ENCODE measurements around the gene SMPD1. TPM values are rescaled to one million over a fixed set of nuclear protein-coding genes. Genes with fewer than 3 reads are reported as not detected.
"Not testable (repeated sequence)": the region's sequence is repeated elsewhere in the genome, so short reads cannot be mapped to it uniquely, and the experiment has no call there.

Gene SMPD1
- total RNA-seq, 3 donors from 2014 or later: 13.1 to 18.2 (median 16.3) TPM

DNA sequence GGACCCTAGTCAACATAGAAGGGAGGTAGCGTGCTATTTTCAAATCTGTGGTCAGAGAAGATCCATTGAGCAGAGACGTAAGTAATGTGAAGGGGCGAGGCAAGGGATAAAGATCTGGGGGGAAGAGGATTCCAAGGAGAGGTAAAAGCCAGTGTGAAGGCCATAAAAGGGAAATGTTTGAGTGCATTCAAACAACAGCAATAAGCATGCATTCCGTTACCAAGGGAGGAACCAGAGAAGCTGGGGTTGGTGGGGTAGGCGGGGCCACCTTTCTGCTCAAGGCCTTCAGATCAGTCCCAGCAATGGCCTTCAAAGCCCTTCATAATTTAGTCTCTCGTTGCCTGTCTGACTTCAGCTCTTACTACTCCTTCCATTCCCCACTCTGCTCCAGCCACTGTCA lies 18.4 kb upstream of the SMPD1 start:
- H3K4me3 Mint-ChIP-seq: no peak overlapping the region
- peaks cover 9% of the 10 kb centered on the region for H3K4me1 Mint-ChIP-seq (ENCODE audit: low read depth)
- H3K27me3 Mint-ChIP-seq (ENCODE audit: low read depth): no peaks in the 10 kb centered on the region
- ATAC-seq: no peak
- no peak for DNase-seq
- no peaks in the 10 kb centered on the region for H3K36me3 Mint-ChIP-seq (ENCODE audit: insufficient read depth)
- H3K9me3 Mint-ChIP-seq: no peaks in the 10 kb centered on the region

DNA sequence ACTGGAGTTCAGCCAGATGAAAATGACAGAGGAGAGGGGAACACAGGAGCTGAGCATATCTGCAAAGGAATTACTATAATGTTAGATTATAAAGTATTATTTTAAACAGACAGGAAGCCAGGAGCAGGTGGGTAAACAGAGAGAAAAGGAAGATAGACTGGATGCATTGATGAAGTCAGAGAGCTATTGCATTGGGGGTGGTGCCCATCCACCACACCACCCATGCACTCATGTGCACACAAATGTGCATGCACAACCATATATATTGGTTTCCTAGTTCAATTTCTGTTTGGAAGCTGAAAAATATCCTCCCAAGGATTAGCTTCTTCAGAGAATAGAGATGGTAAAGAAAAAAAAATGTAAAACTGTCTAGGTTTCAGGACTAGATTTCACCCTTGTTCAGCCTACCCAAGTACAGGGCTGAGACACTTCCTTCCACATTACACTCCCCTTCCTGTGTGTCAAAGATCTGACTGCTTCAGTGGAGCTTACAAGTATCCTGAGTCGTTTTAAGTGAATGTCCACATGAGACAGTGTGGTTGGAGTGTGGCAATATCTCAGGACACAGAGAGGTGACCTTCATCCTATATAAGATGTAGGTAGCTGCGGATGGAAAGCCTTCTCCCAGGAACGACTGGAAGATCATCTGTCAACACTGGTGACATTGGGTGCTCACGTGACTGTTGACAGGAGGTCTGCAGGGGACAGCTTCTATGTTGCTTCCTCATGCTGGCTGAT lies 12.2 kb upstream of the SMPD1 start:
- no peak overlapping the region for H3K4me3 Mint-ChIP-seq

DNA sequence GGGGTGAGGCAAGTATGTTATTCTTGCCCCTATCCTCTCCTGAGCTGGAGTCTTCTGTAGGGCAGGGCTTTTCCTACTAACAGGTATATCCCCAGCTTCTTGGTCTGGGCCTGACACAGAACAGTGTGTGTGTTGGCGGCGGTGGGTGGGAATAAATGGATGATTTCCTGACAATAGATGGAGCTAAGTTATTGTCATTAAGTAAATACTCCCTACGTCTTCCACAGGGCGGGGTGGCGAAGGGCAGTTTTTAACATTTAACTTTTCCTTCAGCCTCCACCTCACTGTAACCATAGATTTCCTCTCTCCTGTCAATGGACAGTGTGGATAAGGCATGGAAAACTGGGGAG lies 11.7 kb upstream of the SMPD1 start:
- Mint-ChIP-seq H3K9me3 (no peaks in the 10 kb centered on the region), H3K4me3 (no peak overlapping the region), H3K27me3 (ENCODE audit: low read depth) (no peaks in the 10 kb centered on the region), H3K4me1 (ENCODE audit: low read depth) (peaks cover 29% of the 10 kb centered on the region), H3K36me3 (ENCODE audit: insufficient read depth) (no peaks in the 10 kb centered on the region)
- ATAC-seq: no peak
- DNase-seq: no peak

More for the DNA sequence above, 12.2 kb upstream of the SMPD1 start:
- DNase-seq (no peak), ATAC-seq (peak; percentile 64 to 77)
- H3K4me1 Mint-ChIP-seq (ENCODE audit: low read depth): peaks cover 29% of the 10 kb centered on the region
- H3K27me3 Mint-ChIP-seq (ENCODE audit: low read depth): no peaks in the 10 kb centered on the region
- no peaks in the 10 kb centered on the region for H3K36me3 Mint-ChIP-seq (ENCODE audit: insufficient read depth)
- H3K9me3 Mint-ChIP-seq: no peaks in the 10 kb centered on the region

DNA sequence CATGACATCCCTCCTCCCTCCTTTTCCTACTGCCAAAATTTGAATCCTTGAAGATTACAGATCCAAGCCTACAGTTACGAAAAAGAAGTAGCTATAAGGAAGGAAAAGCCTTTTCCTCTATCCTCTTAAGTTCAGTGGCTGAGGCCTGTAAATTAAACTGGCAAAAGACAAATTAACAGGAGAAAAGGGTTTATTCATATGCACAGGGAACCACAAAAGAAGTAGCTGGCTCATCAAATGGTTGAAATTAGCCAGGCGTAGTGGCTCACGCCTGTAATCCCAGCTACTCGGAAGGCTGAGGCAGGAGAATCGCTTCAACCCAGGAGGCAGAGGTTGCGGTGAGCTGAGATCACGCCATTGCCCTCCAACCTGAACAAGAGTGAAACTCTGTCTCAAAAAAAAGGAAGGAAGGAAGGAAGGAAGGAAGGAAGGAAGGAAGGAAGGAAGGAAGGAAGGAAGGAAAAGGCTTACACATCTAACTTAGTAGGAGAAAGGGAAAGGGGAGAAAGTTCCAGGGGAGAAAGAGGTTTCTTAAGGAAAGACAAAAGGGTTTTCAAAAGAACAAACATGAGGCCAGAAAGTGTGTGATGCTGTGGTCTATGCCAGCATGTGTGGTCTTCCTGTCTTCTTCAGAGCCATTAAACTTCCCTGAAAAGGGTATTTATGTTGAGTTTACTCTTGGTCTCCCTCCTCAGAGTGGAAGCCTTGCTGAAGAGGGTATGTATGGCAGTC lies 5.1 kb upstream of the SMPD1 start:
- no peak for ATAC-seq
- no peak for DNase-seq
- Mint-ChIP-seq H3K27me3 (ENCODE audit: low read depth) (no peaks in the 10 kb centered on the region), H3K36me3 (ENCODE audit: insufficient read depth) (no peaks in the 10 kb centered on the region), H3K4me1 (ENCODE audit: low read depth) (peaks cover 18% of the 10 kb centered on the region), H3K9me3 (no peaks in the 10 kb centered on the region), H3K4me3 (no peak overlapping the region)

DNA sequence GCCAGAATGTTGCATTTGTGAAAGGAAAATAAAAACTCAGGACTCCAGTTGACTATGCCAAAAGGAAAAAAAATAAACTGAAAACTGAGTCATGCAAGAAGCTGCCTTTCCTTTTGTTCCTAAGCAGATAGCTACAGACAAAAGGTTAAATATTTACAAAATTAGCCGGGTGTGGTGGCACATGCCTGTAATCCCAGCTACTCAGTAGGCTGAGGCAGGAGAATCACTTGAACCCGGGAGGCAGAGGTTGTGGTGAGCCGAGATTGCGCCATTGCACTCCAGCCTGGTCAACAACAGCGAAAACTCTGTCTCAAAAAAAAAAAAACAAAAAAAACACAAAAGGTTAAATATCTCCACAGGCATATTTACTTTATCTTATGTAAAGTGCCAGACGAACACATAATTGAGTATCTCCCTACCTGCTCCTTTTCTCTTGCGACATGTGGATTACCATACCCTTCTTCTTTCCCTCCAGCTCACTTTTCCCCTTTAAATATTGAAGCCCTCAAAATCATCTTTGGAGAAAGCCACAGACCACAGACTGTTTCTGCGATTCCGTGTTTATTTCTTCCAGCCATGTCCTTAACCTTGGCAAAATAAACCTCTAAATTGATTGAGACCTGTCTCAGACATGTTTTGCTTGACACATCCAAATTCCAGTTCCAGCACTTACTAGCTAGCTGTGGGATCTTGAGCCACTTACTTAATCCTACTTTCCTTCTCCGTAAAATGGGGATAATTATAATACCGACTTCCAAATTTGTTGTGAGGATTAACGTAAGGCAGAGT lies 2.3 kb upstream of the SMPD1 start:
- no peaks in the 10 kb centered on the region for H3K36me3 Mint-ChIP-seq (ENCODE audit: insufficient read depth)
- no peaks in the 10 kb centered on the region for H3K27me3 Mint-ChIP-seq (ENCODE audit: low read depth)
- DNase-seq: no peak
- H3K4me3 Mint-ChIP-seq: no peak overlapping the region
- no peaks in the 10 kb centered on the region for H3K9me3 Mint-ChIP-seq
- peaks cover 38% of the 10 kb centered on the region for H3K4me1 Mint-ChIP-seq (ENCODE audit: low read depth)
- ATAC-seq: no peak

DNA sequence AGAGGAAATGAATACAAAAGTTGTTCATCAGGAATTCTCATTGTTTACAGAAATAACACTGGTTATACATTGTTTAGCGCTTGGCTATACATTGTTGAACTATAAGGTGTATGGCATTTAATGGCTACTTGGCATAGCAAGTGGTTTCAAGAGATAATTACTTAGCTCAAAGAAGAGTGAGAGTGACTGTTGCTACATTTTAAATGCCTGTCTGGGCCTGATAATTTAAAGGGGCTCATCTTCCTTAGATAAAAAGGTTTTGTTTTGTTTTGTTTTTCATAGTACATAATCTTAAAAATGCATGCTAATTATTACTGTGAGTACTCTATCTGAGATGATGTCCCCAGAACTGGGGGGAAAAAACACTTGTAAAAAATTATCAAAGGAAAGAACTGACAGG lies 1.5 kb upstream of the SMPD1 start:
- Mint-ChIP-seq H3K9me3 (no peaks in the 10 kb centered on the region), H3K36me3 (ENCODE audit: insufficient read depth) (no peaks in the 10 kb centered on the region), H3K4me3 (peak overlapping the region; percentile 90), H3K27me3 (ENCODE audit: low read depth) (no peaks in the 10 kb centered on the region), H3K4me1 (ENCODE audit: low read depth) (peaks cover 46% of the 10 kb centered on the region)
- DNase-seq (no peak), ATAC-seq (no peak)

DNA sequence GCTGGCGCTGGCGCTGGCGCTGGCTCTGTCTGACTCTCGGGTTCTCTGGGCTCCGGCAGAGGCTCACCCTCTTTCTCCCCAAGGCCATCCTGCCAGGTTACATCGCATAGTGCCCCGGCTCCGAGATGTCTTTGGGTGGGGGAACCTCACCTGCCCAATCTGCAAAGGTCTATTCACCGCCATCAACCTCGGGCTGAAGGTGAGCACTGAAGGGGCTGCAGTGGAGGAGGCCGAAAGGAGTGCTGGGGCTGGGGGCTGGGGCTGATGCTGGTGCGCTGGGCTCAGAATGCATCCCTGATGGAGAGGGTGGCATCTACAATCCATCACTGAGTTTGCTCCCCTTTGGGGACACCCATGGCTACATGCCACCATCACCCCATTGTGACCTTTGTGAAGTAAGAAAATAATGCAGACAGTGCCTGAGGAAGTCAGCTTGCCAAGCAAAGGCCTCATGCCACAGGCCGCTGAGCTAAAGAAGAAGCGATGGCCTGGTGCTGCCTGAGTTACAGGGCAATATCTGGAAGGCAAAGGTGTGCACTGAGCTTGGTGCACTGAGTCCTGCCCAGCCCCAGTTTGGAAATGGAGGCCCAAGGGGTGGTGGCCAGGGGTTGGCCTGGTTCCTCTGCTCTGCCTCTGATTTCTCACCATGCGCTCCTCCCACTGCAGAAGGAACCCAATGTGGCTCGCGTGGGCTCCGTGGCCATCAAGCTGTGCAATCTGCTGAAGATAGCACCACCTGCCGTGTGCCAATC lies 620 bp downstream of the SMPD1 start:
- Mint-ChIP-seq H3K4me1 (ENCODE audit: low read depth) (peaks cover 47% of the 10 kb centered on the region), H3K4me3 (peak overlapping the region; percentile 90), H3K36me3 (ENCODE audit: insufficient read depth) (no peaks in the 10 kb centered on the region), H3K9me3 (no peaks in the 10 kb centered on the region), H3K27me3 (ENCODE audit: low read depth) (no peaks in the 10 kb centered on the region)
- DNase-seq (no peak), ATAC-seq (no peak)

DNA sequence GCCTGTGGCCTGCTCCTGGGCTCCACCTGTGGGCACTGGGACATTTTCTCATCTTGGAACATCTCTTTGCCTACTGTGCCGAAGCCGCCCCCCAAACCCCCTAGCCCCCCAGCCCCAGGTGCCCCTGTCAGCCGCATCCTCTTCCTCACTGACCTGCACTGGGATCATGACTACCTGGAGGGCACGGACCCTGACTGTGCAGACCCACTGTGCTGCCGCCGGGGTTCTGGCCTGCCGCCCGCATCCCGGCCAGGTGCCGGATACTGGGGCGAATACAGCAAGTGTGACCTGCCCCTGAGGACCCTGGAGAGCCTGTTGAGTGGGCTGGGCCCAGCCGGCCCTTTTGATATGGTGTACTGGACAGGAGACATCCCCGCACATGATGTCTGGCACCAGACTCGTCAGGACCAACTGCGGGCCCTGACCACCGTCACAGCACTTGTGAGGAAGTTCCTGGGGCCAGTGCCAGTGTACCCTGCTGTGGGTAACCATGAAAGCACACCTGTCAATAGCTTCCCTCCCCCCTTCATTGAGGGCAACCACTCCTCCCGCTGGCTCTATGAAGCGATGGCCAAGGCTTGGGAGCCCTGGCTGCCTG lies 1.4 kb downstream of the SMPD1 start:
- ATAC-seq (no peak), DNase-seq (no peak)
- Mint-ChIP-seq H3K9me3 (no peaks in the 10 kb centered on the region), H3K27me3 (ENCODE audit: low read depth) (no peaks in the 10 kb centered on the region), H3K4me3 (peak overlapping the region; percentile 90), H3K36me3 (ENCODE audit: insufficient read depth) (peaks cover 4% of the 10 kb centered on the region), H3K4me1 (ENCODE audit: low read depth) (peaks cover 54% of the 10 kb centered on the region)

DNA sequence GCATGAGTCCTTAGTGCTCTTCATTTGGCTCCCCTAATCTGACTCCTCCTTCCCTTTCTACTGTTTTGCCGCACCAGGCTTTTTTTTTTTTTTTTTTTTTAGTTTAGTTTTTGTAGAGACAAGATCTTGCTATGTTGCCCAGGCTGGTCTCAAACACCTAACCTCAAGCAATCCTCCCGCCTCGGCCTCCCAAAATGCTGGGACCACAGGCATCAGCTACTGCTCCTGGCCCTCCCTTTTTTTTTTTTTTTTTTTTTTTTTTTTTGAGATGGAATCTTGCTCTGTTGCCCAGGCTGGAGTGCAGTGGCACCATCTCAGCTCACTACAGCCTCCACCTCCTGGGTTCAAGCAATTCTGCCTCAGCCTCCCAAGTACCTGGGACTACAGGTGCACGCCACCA lies 2.0 kb downstream of the SMPD1 start:
- DNase-seq; H3K36me3 Mint-ChIP-seq (ENCODE audit: insufficient read depth); H3K27me3 Mint-ChIP-seq (ENCODE audit: low read depth); ATAC-seq; H3K9me3 Mint-ChIP-seq: not testable (repeated sequence)
- H3K4me1 Mint-ChIP-seq (ENCODE audit: low read depth): peaks cover 55% of the 10 kb centered on the region
- peak overlapping the region; percentile 90 for H3K4me3 Mint-ChIP-seq

DNA sequence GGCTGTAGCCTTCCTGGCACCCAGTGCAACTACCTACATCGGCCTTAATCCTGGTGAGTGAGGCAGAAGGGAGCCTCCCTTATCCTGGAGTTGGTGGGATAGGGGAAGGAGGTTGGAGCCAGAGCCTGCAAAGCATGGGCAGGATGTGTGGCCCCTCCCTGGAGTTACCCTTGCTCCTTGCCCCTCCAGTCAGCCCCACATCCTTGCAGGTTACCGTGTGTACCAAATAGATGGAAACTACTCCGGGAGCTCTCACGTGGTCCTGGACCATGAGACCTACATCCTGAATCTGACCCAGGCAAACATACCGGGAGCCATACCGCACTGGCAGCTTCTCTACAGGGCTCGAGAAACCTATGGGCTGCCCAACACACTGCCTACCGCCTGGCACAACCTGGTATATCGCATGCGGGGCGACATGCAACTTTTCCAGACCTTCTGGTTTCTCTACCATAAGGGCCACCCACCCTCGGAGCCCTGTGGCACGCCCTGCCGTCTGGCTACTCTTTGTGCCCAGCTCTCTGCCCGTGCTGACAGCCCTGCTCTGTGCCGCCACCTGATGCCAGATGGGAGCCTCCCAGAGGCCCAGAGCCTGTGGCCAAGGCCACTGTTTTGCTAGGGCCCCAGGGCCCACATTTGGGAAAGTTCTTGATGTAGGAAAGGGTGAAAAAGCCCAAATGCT lies 3.9 kb downstream of the SMPD1 start:
- peaks cover 58% of the 10 kb centered on the region for H3K4me1 Mint-ChIP-seq (ENCODE audit: low read depth)
- no peak for DNase-seq
- no peak overlapping the region for H3K4me3 Mint-ChIP-seq
- peaks cover 12% of the 10 kb centered on the region for H3K36me3 Mint-ChIP-seq (ENCODE audit: insufficient read depth)
- ATAC-seq: no peak
- no peaks in the 10 kb centered on the region for H3K27me3 Mint-ChIP-seq (ENCODE audit: low read depth)
- no peaks in the 10 kb centered on the region for H3K9me3 Mint-ChIP-seq

DNA sequence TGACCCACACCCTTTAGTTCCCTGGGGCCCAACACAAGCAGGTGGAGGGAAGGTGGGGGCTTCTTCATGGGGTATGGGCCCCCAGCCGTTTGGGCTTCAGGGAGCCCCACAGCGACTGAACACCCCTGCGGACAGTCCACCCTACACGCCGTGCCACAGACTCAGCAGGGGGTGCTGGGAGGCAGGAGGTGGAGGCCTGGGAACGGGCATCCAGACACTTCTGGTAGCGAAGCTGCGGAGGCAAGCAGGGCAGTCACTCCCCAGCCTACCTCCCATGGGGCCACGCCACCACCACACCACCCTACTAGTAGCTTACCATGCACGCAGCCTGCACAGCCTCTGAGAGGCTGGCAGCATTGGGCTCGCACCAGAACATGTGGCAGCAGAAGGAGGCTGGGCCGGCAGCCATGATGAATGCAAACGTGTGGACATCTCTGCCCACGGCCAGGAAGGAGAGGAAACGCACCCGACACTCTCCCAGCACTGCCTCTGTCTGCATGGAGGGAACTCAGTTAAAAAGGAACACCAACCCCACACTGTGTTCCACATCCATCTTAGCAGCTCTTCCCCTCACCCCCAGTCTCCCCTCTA lies 5.3 kb downstream of the SMPD1 start:
- ATAC-seq (no peak), DNase-seq (no peak)
- Mint-ChIP-seq H3K4me1 (ENCODE audit: low read depth) (peaks cover 52% of the 10 kb centered on the region), H3K4me3 (no peak overlapping the region), H3K9me3 (no peaks in the 10 kb centered on the region), H3K27me3 (ENCODE audit: low read depth) (no peaks in the 10 kb centered on the region), H3K36me3 (ENCODE audit: insufficient read depth) (peaks cover 21% of the 10 kb centered on the region)

DNA sequence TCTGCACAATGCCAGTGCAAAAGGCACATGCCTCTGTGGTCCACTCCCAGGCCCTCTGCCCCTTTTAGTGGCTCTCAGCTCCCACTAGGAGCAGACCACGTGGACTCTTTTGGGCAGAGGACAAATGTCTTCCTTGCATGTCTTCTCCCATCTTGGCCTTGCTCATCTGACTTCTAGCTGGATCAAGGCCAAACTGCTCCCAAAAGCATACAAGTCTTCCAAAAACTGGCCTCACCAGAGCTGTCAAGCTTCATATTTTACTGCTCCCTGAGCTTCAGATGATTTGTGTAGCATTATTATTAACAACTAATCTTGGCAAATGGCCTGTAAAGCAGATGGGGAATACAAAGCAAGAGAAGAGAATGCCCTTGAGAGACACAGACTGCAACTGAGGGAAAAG lies 6.9 kb downstream of the SMPD1 start:
- ATAC-seq (no peak), DNase-seq (no peak)
- H3K4me3 Mint-ChIP-seq: no peak overlapping the region
- no peaks in the 10 kb centered on the region for H3K9me3 Mint-ChIP-seq
- peaks cover 26% of the 10 kb centered on the region for H3K36me3 Mint-ChIP-seq (ENCODE audit: insufficient read depth)
- H3K27me3 Mint-ChIP-seq (ENCODE audit: low read depth): no peaks in the 10 kb centered on the region
- peaks cover 51% of the 10 kb centered on the region for H3K4me1 Mint-ChIP-seq (ENCODE audit: low read depth)

DNA sequence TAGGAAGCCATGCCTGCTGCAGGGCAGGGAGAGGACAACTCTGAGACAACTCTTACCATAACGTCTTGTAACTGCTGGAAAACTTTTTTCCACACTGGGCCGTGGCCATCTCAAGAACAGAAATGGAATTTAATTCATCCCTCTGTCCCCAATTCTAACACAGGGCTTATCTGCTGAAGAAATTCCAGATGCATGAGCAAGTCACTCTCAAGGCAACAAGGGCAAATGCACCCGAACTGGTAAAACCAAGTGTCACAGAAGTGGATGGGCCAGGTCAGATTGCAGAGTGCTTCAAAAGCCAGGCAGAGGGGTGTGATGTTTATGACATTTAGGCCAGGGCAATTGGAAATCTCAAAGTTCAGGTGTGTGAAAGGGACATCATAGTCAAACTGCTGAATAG lies 7.4 kb downstream of the SMPD1 start:
- peaks cover 26% of the 10 kb centered on the region for H3K36me3 Mint-ChIP-seq (ENCODE audit: insufficient read depth)

More for the DNA sequence above, 7.4 kb downstream of the SMPD1 start:
- no peak overlapping the region for H3K4me3 Mint-ChIP-seq
- DNase-seq: no peak
- no peaks in the 10 kb centered on the region for H3K27me3 Mint-ChIP-seq (ENCODE audit: low read depth)
- no peak for ATAC-seq
- H3K4me1 Mint-ChIP-seq (ENCODE audit: low read depth): peaks cover 53% of the 10 kb centered on the region
- H3K9me3 Mint-ChIP-seq: no peaks in the 10 kb centered on the region
